ENCODE results near the gene DICER1. TPM values are rescaled to one million over a fixed set of nuclear protein-coding genes. Genes with fewer than 3 reads are reported as not detected.

The DICER1 gene
- total and polyA plus RNA-seq, 8 donors, result 5.7 to 37.8 (median 24.6) TPM

GRCh38 chr14:95106971-95107370 is 50.4 kb downstream of the DICER1 start:
- H3K9me3 ChIP-seq, result no peaks in the 10 kb centered on the region
- ATAC-seq (no peak), FAIRE-seq (no peak), DNase-seq (no peak)
- WGBS, 2 donors, result 86 to 92% methylated on average over 7 of the region's 7 CpGs
- no peaks in the 10 kb centered on the region for H3K27me3 ChIP-seq
- H3K4me3 ChIP-seq, result no peak overlapping the region
- TF ChIP-seq CTCF (IDR thresholded peaks at IDR 0.05), result no peak
- no peak overlapping the region for H3K27ac ChIP-seq
- intact Hi-C loops (cut with DNase I), result loop anchor here in 1 of 3 donors (10.0 kb wide), 1 partner anchor 412 kb away; no protein-coding TSS in a partner anchor
- H3K4me1 ChIP-seq, result peaks cover 0 to 4% (median 0%) of the 10 kb centered on the region in 3 donors
- peaks cover 0 to 82% (median 34%) of the 10 kb centered on the region in 3 donors for H3K36me3 ChIP-seq

- H3K36me3 ChIP-seq, result peaks cover 0 to 74% (median 26%) of the 10 kb centered on the region in 3 donors
- no peak overlapping the region for H3K4me3 ChIP-seq
- H3K27me3 ChIP-seq, result no peaks in the 10 kb centered on the region
- peaks cover 0 to 5% (median 0%) of the 10 kb centered on the region in 3 donors for H3K4me1 ChIP-seq
- ATAC-seq (no peak), FAIRE-seq (no peak), DNase-seq (no peak)
- no peak overlapping the region for H3K27ac ChIP-seq
- H3K9me3 ChIP-seq, result no peaks in the 10 kb centered on the region
- intact Hi-C loops (cut with DNase I), result loop anchor here in 1 of 3 donors (10.0 kb wide), 1 partner anchor 410 kb away; no protein-coding TSS in a partner anchor
- TF ChIP-seq CTCF (IDR thresholded peaks at IDR 0.05), result no peak
- 96 to 97% methylated on average over 5 of the region's 5 CpGs for WGBS, 2 donors
Observed at GRCh38 chr14:95104911-95105310, 52.4 kb downstream of the DICER1 start.

GRCh38 chr14:95102680-95103044 is 54.7 kb downstream of the DICER1 start:
- no peak for ATAC-seq
- H3K36me3 ChIP-seq, result peaks cover 0 to 58% (median 17%) of the 10 kb centered on the region in 3 donors
- peaks cover 0 to 5% (median 0%) of the 10 kb centered on the region in 3 donors for H3K4me1 ChIP-seq
- no peak for TF ChIP-seq CTCF (IDR thresholded peaks at IDR 0.05)
- no peak overlapping the region for H3K4me3 ChIP-seq
- no peak overlapping the region for H3K27ac ChIP-seq
- H3K27me3 ChIP-seq, result no peaks in the 10 kb centered on the region
- DNase-seq, result no peak
- no peak for FAIRE-seq
- 85 to 86% methylated on average over 5 of the region's 5 CpGs for whole genome bisulfite sequencing, 2 donors
- intact Hi-C loops (cut with DNase I), result loop anchor here in 1 of 3 donors (10.0 kb wide), 1 partner anchor 408 kb away; no protein-coding TSS in a partner anchor
- no peaks in the 10 kb centered on the region for H3K9me3 ChIP-seq

- no peak overlapping the region for H3K4me3 ChIP-seq
- peaks cover 0 to 5% (median 0%) of the 10 kb centered on the region in 3 donors for H3K4me1 ChIP-seq
- ATAC-seq (peak in 3 of 4 donors; percentile 32 to 52 (median 44)), DNase-seq (peak in 1 of 6 donors; percentile 31), FAIRE-seq (no peak)
- no peaks in the 10 kb centered on the region for H3K27me3 ChIP-seq
- H3K27ac ChIP-seq, result no peak overlapping the region
- no peak for TF ChIP-seq CTCF (IDR thresholded peaks at IDR 0.05)
- intact Hi-C loops (cut with DNase I), result loop anchor here in 1 of 3 donors (10.0 kb wide), 1 partner anchor 407 kb away; no protein-coding TSS in a partner anchor
- H3K9me3 ChIP-seq, result no peaks in the 10 kb centered on the region
- peaks cover 0 to 51% (median 16%) of the 10 kb centered on the region in 3 donors for H3K36me3 ChIP-seq
- WGBS, 2 donors, result 46 to 54% methylated on average over 10 of the region's 10 CpGs
Observed at GRCh38 chr14:95101736-95102679, 55.3 kb downstream of the DICER1 start.
